Prostate gland (tissue), 2 donors: ENCODE measurements around the gene CD96. TPM values are rescaled to one million over a fixed set of nuclear protein-coding genes. Genes with fewer than 3 reads are reported as not detected.

Experiments
- DNase-seq: peaks from one replicate; pipeline ENCODE4 v3.0.0-alpha.2; 2019; ENCODE audit warnings: low spot score
- H3K27ac ChIP-seq, 2 donors: fragments of 200-600 bp; sonication (generic); 2 replicates each; pipeline ENCODE4 v1.5.1; 2017 to 2019
- H3K27me3 ChIP-seq: fragments of 200-600 bp; sonication (generic); replicated peaks from 2 replicates; pipeline ENCODE4 v1.5.1; 2019; ENCODE audit not compliant: insufficient read depth
- H3K36me3 ChIP-seq, 2 donors: fragments of 200-600 bp; sonication (generic); 1 replicate in 1 of 2; 2 replicates in 1 of 2; pipeline versions ENCODE4 v1.5.1 to v1.8.1; 2017 to 2019
- H3K4me1 ChIP-seq: fragments of 200-600 bp; sonication (generic); replicated peaks from 2 replicates; pipeline ENCODE4 v1.5.1; 2019
- H3K4me3 ChIP-seq, 2 donors: fragments of 200-600 bp; sonication (generic); 2 replicates each; pipeline ENCODE4 v1.5.1; 2017 to 2019
- H3K9me3 ChIP-seq: fragments of 200-600 bp; sonication (generic); 2 replicates; pipeline ENCODE4 v1.5.1; 2017
- POLR2A ChIP-seq: fragments of 450-650 bp; IDR thresholded peaks from one replicate; pipeline ENCODE4 v1.6.1; 2016; ENCODE audit warnings: antibody characterized with exemption, mild to moderate bottlenecking
- POLR2AphosphoS5 ChIP-seq: sonication (generic); formaldehyde crosslinking; IDR thresholded peaks from one replicate; pipeline ENCODE4 v1.6.1; 2017; ENCODE audit warnings: antibody characterized with exemption
- WGBS: methylation state at CpG from one replicate; pipeline ENCODE4 v1.1.5; 2018; 5-methylcytosine and 5-hydroxymethylcytosine counted together
- intact Hi-C: fragments of 100-400 bp; cut with DNase I; formaldehyde crosslinking; loops from one replicate; pipeline ENCODE4 v1.14.2; 2022
- total RNA-seq, 2 donors: library from RNA; depleted of rRNA; stranded (reverse); fragments of >200 nt; gene quantifications; one replicate each; pipeline ENCODE4 v1.1.0, GENCODE V29; 2016
- TF ChIP-seq, protein P1 (sequence below), 4 experiments: fragments of 200-600 bp in 2 of 4; fragments of 450-650 bp in 2 of 4; sonication (generic) in 2 of 4; IDR thresholded peaks; 1 replicate in 3 of 4; 2 replicates in 1 of 4; pipeline ENCODE4 v1.5.1; 2016 to 2019; ENCODE audit warnings: antibody characterized with exemption in 4 of 4, mild to moderate bottlenecking in 2 of 4, moderate library complexity in 2 of 4

The CD96 gene
- total RNA-seq, 2 donors from 2014 or later, result 0.45 to 2.2 TPM

DNA sequence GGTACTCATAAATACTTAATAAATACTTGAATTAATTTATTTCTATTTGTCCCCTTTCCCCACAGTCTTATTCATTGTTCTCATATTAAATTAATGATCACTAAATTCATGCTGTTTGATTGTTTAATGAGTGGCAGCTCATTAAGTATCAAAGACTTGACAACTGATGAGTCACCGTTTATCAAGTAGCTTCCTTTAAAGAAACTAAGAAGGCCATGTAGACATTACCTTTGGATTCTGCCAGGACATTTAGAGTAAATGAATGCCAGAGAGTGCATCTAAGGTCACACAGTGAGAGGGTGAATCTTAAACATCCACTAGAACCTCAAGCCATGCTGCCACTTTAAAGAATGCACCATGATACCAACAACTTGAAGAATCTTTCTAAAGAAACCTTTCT is 29.3 kb downstream of the CD96 start:
- DNase-seq, result no peak
- Histone ChIP-seq H3K27me3 (no peaks in the 10 kb centered on the region), H3K27ac (no peak overlapping the region), H3K4me1 (no peaks in the 10 kb centered on the region), H3K9me3 (no peaks in the 10 kb centered on the region), H3K4me3 (no peak overlapping the region), H3K36me3 (no peaks in the 10 kb centered on the region)
- intact Hi-C loops, result no loop called here
- 76% methylated on average over 1 of the region's 1 CpG for WGBS
- TF ChIP-seq POLR2A (no peak), POLR2AphosphoS5 (no peak)
- TF ChIP-seq, protein P1, sequence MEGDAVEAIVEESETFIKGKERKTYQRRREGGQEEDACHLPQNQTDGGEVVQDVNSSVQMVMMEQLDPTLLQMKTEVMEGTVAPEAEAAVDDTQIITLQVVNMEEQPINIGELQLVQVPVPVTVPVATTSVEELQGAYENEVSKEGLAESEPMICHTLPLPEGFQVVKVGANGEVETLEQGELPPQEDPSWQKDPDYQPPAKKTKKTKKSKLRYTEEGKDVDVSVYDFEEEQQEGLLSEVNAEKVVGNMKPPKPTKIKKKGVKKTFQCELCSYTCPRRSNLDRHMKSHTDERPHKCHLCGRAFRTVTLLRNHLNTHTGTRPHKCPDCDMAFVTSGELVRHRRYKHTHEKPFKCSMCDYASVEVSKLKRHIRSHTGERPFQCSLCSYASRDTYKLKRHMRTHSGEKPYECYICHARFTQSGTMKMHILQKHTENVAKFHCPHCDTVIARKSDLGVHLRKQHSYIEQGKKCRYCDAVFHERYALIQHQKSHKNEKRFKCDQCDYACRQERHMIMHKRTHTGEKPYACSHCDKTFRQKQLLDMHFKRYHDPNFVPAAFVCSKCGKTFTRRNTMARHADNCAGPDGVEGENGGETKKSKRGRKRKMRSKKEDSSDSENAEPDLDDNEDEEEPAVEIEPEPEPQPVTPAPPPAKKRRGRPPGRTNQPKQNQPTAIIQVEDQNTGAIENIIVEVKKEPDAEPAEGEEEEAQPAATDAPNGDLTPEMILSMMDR (IDR thresholded peaks at IDR 0.05), result no peak

DNA sequence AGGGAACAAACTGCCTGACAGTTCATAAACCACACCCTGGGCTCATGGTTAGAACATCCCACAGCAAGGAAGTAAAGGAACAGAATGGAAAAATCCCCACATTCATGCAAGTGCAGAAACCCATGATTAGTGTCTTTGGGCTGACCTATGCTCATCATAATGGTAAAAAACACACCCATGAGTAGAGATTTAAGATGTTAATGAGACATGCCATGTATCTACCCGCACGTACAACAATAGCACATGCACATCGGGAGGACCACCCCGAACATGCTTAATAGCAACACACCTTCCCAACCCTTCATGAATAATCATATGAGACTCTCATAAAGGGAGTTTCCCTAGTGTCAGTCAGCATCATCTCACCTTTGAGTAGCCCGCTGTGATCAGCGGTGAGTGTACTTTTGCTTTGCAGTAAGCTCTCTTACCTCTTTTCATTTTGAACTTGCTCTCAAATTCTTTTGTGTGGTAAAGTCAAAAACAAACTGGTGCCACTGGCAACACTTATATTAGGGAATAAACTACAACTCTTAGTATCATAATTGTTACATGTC is 30.0 kb downstream of the CD96 start:
- intact Hi-C loops, result no loop called here
- Histone ChIP-seq H3K36me3 (no peaks in the 10 kb centered on the region), H3K27ac (no peak overlapping the region), H3K9me3 (no peaks in the 10 kb centered on the region), H3K4me1 (no peaks in the 10 kb centered on the region), H3K4me3 (no peak overlapping the region), H3K27me3 (no peaks in the 10 kb centered on the region)
- WGBS, result 94% methylated on average over 6 of the region's 6 CpGs
- TF ChIP-seq POLR2A (no peak), POLR2AphosphoS5 (no peak)
- TF ChIP-seq, protein P1 (IDR thresholded peaks at IDR 0.05), result no peak
- no peak for DNase-seq

DNA sequence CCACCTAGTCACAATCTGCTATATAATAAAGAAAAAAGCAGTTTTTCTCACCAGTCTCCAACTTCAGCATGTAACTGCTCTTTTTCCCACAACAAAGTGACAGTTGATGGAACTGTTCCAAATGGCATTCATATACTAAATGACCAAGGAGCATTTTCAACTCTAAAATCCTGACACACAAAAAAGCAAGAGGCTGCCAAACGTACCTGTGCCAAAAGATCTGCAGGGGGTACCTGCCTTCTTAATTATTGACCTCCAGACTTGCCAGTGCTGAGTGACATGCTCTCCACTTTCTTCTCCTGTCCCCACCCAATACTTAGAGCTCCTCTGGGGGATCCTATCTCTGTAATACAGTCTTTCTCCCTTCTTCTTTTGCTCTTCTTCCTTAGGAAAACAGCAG is 35.1 kb downstream of the CD96 start:
- H3K9me3 ChIP-seq, result no peaks in the 10 kb centered on the region
- no peaks in the 10 kb centered on the region for H3K4me1 ChIP-seq
- H3K27ac ChIP-seq, result no peak overlapping the region
- intact Hi-C loops, result no loop called here
- TF ChIP-seq, protein P1 (IDR thresholded peaks at IDR 0.05), result no peak
- no peak for TF ChIP-seq POLR2AphosphoS5
- TF ChIP-seq POLR2A, result no peak
- WGBS, result 44% methylated on average over 1 of the region's 1 CpG
- no peaks in the 10 kb centered on the region for H3K27me3 ChIP-seq
- DNase-seq, result no peak
- no peaks in the 10 kb centered on the region for H3K36me3 ChIP-seq
- H3K4me3 ChIP-seq, result no peak overlapping the region

DNA sequence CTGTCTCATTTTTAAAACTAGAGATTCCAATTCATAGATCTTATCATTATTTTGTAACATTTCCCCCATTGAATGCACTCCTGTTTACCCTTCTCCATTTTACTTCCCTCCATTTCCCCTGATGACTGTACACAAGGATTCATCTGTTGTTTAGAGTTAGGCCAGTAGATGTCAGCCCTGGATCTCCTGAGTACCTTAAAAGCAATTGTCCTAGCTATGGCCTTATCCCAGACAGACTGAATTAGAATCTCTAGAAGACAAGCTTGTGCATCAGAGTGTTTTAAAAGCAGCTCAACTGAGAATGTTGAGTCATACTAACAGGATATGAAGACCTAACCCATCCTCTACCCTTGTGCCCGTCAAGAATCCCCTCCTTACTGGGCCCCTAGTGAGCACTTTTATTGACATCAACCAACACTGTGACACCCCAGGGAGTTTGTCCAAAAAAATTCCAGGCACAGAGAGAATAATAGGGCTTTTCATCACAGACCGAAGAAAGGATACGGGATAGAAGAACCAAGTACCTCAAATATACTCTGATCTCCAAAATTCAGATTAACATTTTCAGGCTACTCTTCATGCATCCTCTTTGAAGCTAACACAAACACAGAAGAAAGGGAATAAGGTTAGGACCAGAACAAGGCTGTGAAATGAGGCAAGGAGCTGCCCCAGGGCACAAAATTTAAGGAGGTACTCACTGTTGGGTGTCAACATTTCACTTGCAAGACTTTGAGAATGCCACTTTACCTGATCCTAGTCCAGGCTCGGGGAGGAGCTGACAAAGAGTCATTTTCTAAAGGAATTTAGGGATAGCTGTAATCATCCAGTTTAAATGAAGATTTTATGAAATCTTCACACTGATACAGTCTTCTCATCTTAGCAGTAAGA is 36.0 kb downstream of the CD96 start:
- H3K27me3 ChIP-seq, result no peaks in the 10 kb centered on the region
- no peak for DNase-seq
- no peaks in the 10 kb centered on the region for H3K9me3 ChIP-seq
- TF ChIP-seq, protein P1 (IDR thresholded peaks at IDR 0.05), result peak in 2 of 4 experiments; percentile 36 to 51
- TF ChIP-seq POLR2AphosphoS5, result no peak
- H3K36me3 ChIP-seq, result no peaks in the 10 kb centered on the region
- intact Hi-C loops, result no loop called here
- no peak overlapping the region for H3K27ac ChIP-seq
- H3K4me1 ChIP-seq, result no peaks in the 10 kb centered on the region
- H3K4me3 ChIP-seq, result no peak overlapping the region
- WGBS, result 74% methylated on average over 4 of the region's 4 CpGs

DNA sequence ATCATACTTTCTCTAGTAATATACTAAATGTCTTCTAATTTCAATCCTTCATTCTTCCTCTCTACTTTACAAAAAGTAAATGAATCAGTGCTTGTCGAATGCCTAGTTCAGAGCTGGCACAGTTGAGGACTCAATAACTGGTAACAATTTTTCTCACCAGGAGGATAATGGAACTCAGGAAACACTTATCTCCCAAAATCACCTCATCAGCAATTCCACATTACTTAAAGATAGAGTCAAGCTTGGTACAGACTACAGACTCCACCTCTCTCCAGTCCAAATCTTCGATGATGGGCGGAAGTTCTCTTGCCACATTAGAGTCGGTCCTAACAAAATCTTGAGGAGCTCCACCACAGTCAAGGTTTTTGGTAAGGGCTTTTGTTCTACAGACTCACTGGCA is 36.9 kb downstream of the CD96 start:
- Histone ChIP-seq H3K9me3 (no peaks in the 10 kb centered on the region), H3K4me1 (no peaks in the 10 kb centered on the region), H3K4me3 (no peak overlapping the region), H3K36me3 (no peaks in the 10 kb centered on the region), H3K27me3 (no peaks in the 10 kb centered on the region), H3K27ac (no peak overlapping the region)
- DNase-seq, result no peak
- intact Hi-C loops, result no loop called here
- TF ChIP-seq POLR2AphosphoS5 (no peak), POLR2A (no peak)
- TF ChIP-seq, protein P1 (IDR thresholded peaks at IDR 0.05), result no peak
- 91% methylated on average over 4 of the region's 4 CpGs for WGBS
